Stomach (tissue), 9 donors: ENCODE measurements around the gene CUX1. TPM values are rescaled to one million over a fixed set of nuclear protein-coding genes. Genes with fewer than 3 reads are reported as not detected.

ENCODE experiments used
- DNase-seq, 2 donors: peaks; one replicate each; pipeline versions ENCODE4 v3.0.0 to v3.0.0-alpha.2; 2013 to 2019
- H3K27ac ChIP-seq, 5 donors: fragments of 200-600 bp in 4 of 5; sonication (generic) in 4 of 5; one replicate each; pipeline ENCODE4 v1.5.1; 2013 to 2019; ENCODE audit warnings: mild to moderate bottlenecking in 1 of 5, moderate library complexity in 1 of 5
- H3K27me3 ChIP-seq, 3 donors: fragments of 200-600 bp; sonication (generic); one replicate each; pipeline ENCODE4 v1.5.1; 2017 to 2019; ENCODE audit warnings: mixed run types in 1 of 3
- H3K36me3 ChIP-seq, 4 donors: fragments of 200-600 bp; sonication (generic); 1 replicate in 3 of 4; 2 replicates in 1 of 4; pipeline ENCODE4 v1.5.1; 2016 to 2019
- H3K4me1 ChIP-seq, 4 donors: fragments of 200-600 bp; sonication (generic); one replicate each; pipeline ENCODE4 v1.5.1; 2016 to 2019
- H3K4me3 ChIP-seq, 4 donors: fragments of 200-600 bp; sonication (generic) in 3 of 4; one replicate each; pipeline ENCODE4 v1.5.1; 2016 to 2019; ENCODE audit warnings: mild to moderate bottlenecking in 1 of 4
- H3K9me3 ChIP-seq, 4 donors: fragments of 200-600 bp; sonication (generic); one replicate each; pipeline ENCODE4 v1.5.1; 2016 to 2019
- EP300 ChIP-seq: sonication (generic); formaldehyde crosslinking; IDR thresholded peaks from one replicate; pipeline ENCODE4 v1.6.1; 2017; ENCODE audit warnings: antibody characterized with exemption
- POLR2A ChIP-seq, 4 donors: fragments of 450-650 bp; IDR thresholded peaks; one replicate each; pipeline ENCODE4 v1.6.1; 2016; ENCODE audit warnings: antibody characterized with exemption in 4 of 4, control low read depth in 2 of 4, mild to moderate bottlenecking in 1 of 4, moderate library complexity in 1 of 4
- POLR2AphosphoS5 ChIP-seq, 3 donors: sonication (generic); formaldehyde crosslinking; IDR thresholded peaks; one replicate each; pipeline ENCODE4 v1.6.1; 2016; ENCODE audit warnings: antibody characterized with exemption in 3 of 3
- WGBS, 5 donors: extraction: QIAGEN DNeasy Blood & Tissue Kit in 3 of 5; methylation state at CpG; one replicate each; pipeline versions ENCODE4 v1.1.5 to v1.1.7; 2013 to 2018; 5-methylcytosine and 5-hydroxymethylcytosine counted together
- intact Hi-C: fragments of 100-400 bp; cut with DNase I; formaldehyde crosslinking; loops from one replicate; pipeline ENCODE4 v1.15.1; 2023; ENCODE audit warnings: low total_unique reads
- polyA plus RNA-seq, 3 donors: library from polyadenylated mRNA; stranded (reverse); fragments of 200-250 nt; gene quantifications; one replicate each; pipeline ENCODE4 v1.2.3, GENCODE V29; 2013
- total RNA-seq, 5 donors: library from RNA; depleted of rRNA; stranded (reverse); fragments of >200 nt; gene quantifications; one replicate each; pipeline versions ENCODE4 v1.1.0 to v1.2.3, GENCODE V29; 2014 to 2016
- TF ChIP-seq, protein P1 (sequence below), 7 experiments: fragments of 450-650 bp in 4 of 7; fragments of 200-600 bp in 3 of 7; sonication (generic) in 3 of 7; IDR thresholded peaks; one replicate each; pipeline ENCODE4 v1.5.1; 2016 to 2019; ENCODE audit warnings: antibody characterized with exemption in 7 of 7, control low read depth in 2 of 7, mild to moderate bottlenecking in 1 of 7
- donor health status: healthy with polysubstance abuse.
- donor health status: Bipolar disorder and iron deficiency.
- donor health status: healthy.

Gene CUX1
- total and polyA plus RNA-seq, 8 donors: 24.7 to 201 (median 54.7) TPM

GRCh38 chr7:102069931-102070629, 252.7 kb downstream of the CUX1 start:
- H3K36me3 ChIP-seq: peaks cover 12 to 48% (median 41%) of the 10 kb centered on the region in 4 donors
- no peak for DNase-seq
- no peak overlapping the region for H3K4me3 ChIP-seq
- H3K4me1 ChIP-seq: peaks cover 0 to 3% (median 0%) of the 10 kb centered on the region in 4 donors
- no peaks in the 10 kb centered on the region for H3K27me3 ChIP-seq
- TF ChIP-seq, protein P1, sequence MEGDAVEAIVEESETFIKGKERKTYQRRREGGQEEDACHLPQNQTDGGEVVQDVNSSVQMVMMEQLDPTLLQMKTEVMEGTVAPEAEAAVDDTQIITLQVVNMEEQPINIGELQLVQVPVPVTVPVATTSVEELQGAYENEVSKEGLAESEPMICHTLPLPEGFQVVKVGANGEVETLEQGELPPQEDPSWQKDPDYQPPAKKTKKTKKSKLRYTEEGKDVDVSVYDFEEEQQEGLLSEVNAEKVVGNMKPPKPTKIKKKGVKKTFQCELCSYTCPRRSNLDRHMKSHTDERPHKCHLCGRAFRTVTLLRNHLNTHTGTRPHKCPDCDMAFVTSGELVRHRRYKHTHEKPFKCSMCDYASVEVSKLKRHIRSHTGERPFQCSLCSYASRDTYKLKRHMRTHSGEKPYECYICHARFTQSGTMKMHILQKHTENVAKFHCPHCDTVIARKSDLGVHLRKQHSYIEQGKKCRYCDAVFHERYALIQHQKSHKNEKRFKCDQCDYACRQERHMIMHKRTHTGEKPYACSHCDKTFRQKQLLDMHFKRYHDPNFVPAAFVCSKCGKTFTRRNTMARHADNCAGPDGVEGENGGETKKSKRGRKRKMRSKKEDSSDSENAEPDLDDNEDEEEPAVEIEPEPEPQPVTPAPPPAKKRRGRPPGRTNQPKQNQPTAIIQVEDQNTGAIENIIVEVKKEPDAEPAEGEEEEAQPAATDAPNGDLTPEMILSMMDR (IDR thresholded peaks at IDR 0.05): no peak
- no peak for TF ChIP-seq POLR2A (IDR thresholded peaks at IDR 0.05)
- TF ChIP-seq EP300: no peak
- no peak for TF ChIP-seq POLR2AphosphoS5 (IDR thresholded peaks at IDR 0.05)
- H3K9me3 ChIP-seq: peaks cover 0 to 8% (median 3%) of the 10 kb centered on the region in 4 donors
- intact Hi-C loops: no loop called here
- WGBS, 5 donors: 82 to 85% (median 84%) methylated on average over 7 of the region's 7 CpGs
- no peak overlapping the region for H3K27ac ChIP-seq

DNA sequence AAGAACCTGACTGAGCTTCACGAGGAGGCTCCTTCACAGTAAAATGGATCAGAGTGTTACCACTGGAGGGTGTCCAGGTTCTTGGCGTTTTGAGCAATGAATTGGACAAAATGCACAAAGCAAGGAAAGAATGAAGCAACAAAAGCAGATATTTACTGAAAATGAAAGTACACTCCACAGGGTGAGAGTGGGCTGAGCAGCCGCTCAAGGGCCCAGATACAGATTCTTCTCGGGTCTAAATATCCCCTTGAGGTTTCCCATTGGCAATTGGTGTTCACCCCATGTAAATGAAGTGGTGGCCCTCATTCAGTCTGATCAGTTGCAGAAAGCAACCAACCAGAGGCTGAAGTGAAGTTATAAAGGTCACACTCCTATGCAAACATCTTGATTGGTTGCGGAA, 254.6 kb downstream of the CUX1 start:
- H3K27ac ChIP-seq: no peak overlapping the region
- 93 to 95% (median 95%) methylated on average over 5 of the region's 5 CpGs for WGBS, 5 donors
- intact Hi-C loops: no loop called here

DNA sequence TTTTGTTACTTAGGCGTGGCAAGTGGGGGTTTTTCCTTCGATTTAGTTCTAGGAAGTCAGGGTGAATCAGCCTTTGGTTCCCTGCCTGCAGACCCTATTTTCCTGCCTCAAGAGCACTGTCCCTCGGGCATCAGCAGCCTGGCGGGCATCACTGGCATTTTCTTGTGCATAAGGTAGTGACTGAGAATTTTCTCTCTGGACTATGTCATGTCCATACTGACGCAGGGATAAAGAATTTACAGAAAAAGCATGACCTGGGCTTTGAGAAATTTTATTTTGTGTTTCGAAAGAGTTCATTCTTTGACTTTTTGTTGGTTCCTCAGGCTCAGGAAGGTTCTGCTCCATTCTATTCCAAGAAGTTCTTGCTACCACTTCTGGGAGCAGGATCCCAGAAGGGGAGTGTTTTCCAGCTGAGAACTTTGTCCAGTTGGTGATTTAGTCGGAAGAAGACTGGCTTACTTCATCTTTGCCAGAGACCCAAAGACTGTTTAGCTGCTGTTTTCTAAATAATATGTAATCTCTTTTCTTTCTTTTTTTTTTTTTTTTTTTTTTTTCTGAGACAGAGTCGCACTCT, 255.3 kb downstream of the CUX1 start:
- H3K27me3 ChIP-seq: no peaks in the 10 kb centered on the region
- H3K4me3 ChIP-seq: no peak overlapping the region
- peaks cover 19 to 61% (median 44%) of the 10 kb centered on the region in 4 donors for H3K36me3 ChIP-seq
- no peak overlapping the region for H3K27ac ChIP-seq
- 91 to 92% (median 91%) methylated on average over 8 of the region's 8 CpGs for WGBS, 5 donors
- TF ChIP-seq EP300 (no peak), POLR2AphosphoS5 (IDR thresholded peaks at IDR 0.05) (no peak), POLR2A (IDR thresholded peaks at IDR 0.05) (no peak)
- TF ChIP-seq, protein P1 (IDR thresholded peaks at IDR 0.05): no peak
- DNase-seq: no peak
- H3K4me1 ChIP-seq: no peaks in the 10 kb centered on the region
- intact Hi-C loops: no loop called here
- H3K9me3 ChIP-seq: peaks cover 0 to 8% (median 3%) of the 10 kb centered on the region in 4 donors

More for the DNA sequence above, 254.6 kb downstream of the CUX1 start:
- no peaks in the 10 kb centered on the region for H3K27me3 ChIP-seq
- no peaks in the 10 kb centered on the region for H3K4me1 ChIP-seq
- TF ChIP-seq, protein P1 (IDR thresholded peaks at IDR 0.05): no peak
- TF ChIP-seq EP300 (no peak), POLR2AphosphoS5 (IDR thresholded peaks at IDR 0.05) (no peak), POLR2A (IDR thresholded peaks at IDR 0.05) (no peak)
- peaks cover 19 to 61% (median 44%) of the 10 kb centered on the region in 4 donors for H3K36me3 ChIP-seq
- DNase-seq: no peak
- H3K9me3 ChIP-seq: peaks cover 0 to 8% (median 3%) of the 10 kb centered on the region in 4 donors
- no peak overlapping the region for H3K4me3 ChIP-seq

- H3K4me1 ChIP-seq: no peaks in the 10 kb centered on the region
- peaks cover 0 to 8% (median 3%) of the 10 kb centered on the region in 4 donors for H3K9me3 ChIP-seq
- TF ChIP-seq POLR2AphosphoS5 (IDR thresholded peaks at IDR 0.05): peak in 1 of 3 donors; percentile 16
- TF ChIP-seq, protein P1 (IDR thresholded peaks at IDR 0.05): no peak
- peaks cover 19 to 58% (median 42%) of the 10 kb centered on the region in 4 donors for H3K36me3 ChIP-seq
- no peaks in the 10 kb centered on the region for H3K27me3 ChIP-seq
- H3K4me3 ChIP-seq: no peak overlapping the region
- no peak for DNase-seq
- intact Hi-C loops: no loop called here
- WGBS, 5 donors: 86 to 93% (median 91%) methylated on average over 14 of the region's 14 CpGs
- no peak overlapping the region for H3K27ac ChIP-seq
Observed at GRCh38 chr7:102073931-102074880, 256.8 kb downstream of the CUX1 start.
